Left lung (tissue), 10 donors: ENCODE data around the gene UGT3A2. TPM values are rescaled to one million over a fixed set of nuclear protein-coding genes. Genes with fewer than 3 reads are reported as not detected.

Experiments
- ATAC-seq: fragments of 200-7000 bp; cut with Tn5 transposase; one replicate; pipeline ENCODE4 v1.9.1; 2020; ENCODE audit warnings: moderate library complexity
- DNase-seq, 4 donors: peaks; one replicate each; pipeline ENCODE4 v3.0.0-alpha.2; 2013 to 2020
- H3K27ac ChIP-seq, 2 donors: fragments of 200-600 bp; sonication (generic) in 1 of 2; one replicate each; pipeline versions ENCODE4 v1.5.0 to v1.8.0; 2020 to 2021
- H3K27me3 ChIP-seq, 2 donors: fragments of 200-600 bp; sonication (generic) in 1 of 2; one replicate each; pipeline versions ENCODE4 v1.5.0 to v1.8.0; 2020 to 2021
- H3K36me3 ChIP-seq, 2 donors: fragments of 200-600 bp; sonication (generic) in 1 of 2; one replicate each; pipeline versions ENCODE4 v1.5.0 to v1.8.0; 2020 to 2021
- H3K4me1 ChIP-seq, 2 donors: fragments of 200-600 bp; one replicate each; pipeline ENCODE4 v1.8.0; 2021
- H3K4me3 ChIP-seq, 2 donors: fragments of 200-600 bp; sonication (generic) in 1 of 2; one replicate each; pipeline versions ENCODE4 v1.5.0 to v1.8.0; 2020 to 2021; ENCODE audit warnings: mild to moderate bottlenecking in 1 of 2
- H3K9me3 ChIP-seq, 2 donors: fragments of 200-600 bp; sonication (generic) in 1 of 2; one replicate each; pipeline versions ENCODE4 v1.5.0 to v1.8.0; 2020 to 2021
- intact Hi-C, 2 donors: fragments of 100-400 bp; cut with DNase I; formaldehyde crosslinking; loops; one replicate each; pipeline versions ENCODE4 v1.11.2 to v1.14.2; 2022
- polyA plus RNA-seq, 6 donors: library from polyadenylated mRNA; unstranded; fragments of 120-200 nt; gene quantifications; one replicate each; pipeline ENCODE4 v1.2.1, GENCODE V29; 2013; ENCODE audit not compliant: insufficient read length in 6 of 6
- total RNA-seq, 2 donors: library from RNA; stranded (reverse); fragmentation: NEBNext Ultra II Directional; extraction: Animal tissue kit (Norgen Biotek cat#: 25700); gene quantifications; one replicate each; pipeline ENCODE4 v1.2.1, GENCODE V29; 2021
- TF ChIP-seq, protein P1 (sequence below), 2 donors: fragments of 200-600 bp; sonication (generic) in 1 of 2; IDR thresholded peaks; one replicate each; pipeline versions ENCODE4 v1.5.0 to v1.8.0; 2021; ENCODE audit warnings: antibody characterized with exemption in 2 of 2
- donor health status: DM: no; HTN: yes; CAD: no.
- donor health status: DM: no; HTN: no; CAD: no.

The UGT3A2 gene
- total and polyA plus RNA-seq, 8 donors: 0.09 to 0.31 (median 0.24) TPM; not detected in 1

- DNase-seq: no peak
- H3K27ac ChIP-seq: no peak overlapping the region
- no peaks in the 10 kb centered on the region for H3K4me1 ChIP-seq
- intact Hi-C loops: no loop called here
- no peak for ATAC-seq
- H3K9me3 ChIP-seq: no peaks in the 10 kb centered on the region
- TF ChIP-seq, protein P1, sequence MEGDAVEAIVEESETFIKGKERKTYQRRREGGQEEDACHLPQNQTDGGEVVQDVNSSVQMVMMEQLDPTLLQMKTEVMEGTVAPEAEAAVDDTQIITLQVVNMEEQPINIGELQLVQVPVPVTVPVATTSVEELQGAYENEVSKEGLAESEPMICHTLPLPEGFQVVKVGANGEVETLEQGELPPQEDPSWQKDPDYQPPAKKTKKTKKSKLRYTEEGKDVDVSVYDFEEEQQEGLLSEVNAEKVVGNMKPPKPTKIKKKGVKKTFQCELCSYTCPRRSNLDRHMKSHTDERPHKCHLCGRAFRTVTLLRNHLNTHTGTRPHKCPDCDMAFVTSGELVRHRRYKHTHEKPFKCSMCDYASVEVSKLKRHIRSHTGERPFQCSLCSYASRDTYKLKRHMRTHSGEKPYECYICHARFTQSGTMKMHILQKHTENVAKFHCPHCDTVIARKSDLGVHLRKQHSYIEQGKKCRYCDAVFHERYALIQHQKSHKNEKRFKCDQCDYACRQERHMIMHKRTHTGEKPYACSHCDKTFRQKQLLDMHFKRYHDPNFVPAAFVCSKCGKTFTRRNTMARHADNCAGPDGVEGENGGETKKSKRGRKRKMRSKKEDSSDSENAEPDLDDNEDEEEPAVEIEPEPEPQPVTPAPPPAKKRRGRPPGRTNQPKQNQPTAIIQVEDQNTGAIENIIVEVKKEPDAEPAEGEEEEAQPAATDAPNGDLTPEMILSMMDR (IDR thresholded peaks at IDR 0.05): no peak
- no peaks in the 10 kb centered on the region for H3K27me3 ChIP-seq
- no peaks in the 10 kb centered on the region for H3K36me3 ChIP-seq
- no peak overlapping the region for H3K4me3 ChIP-seq
These were observed 10.7 kb downstream of the UGT3A2 start for GRCh38 chr5:36055984-36056383.

- H3K4me1 ChIP-seq: no peaks in the 10 kb centered on the region
- intact Hi-C loops: no loop called here
- TF ChIP-seq, protein P1 (IDR thresholded peaks at IDR 0.05): no peak
These were observed 12.0 kb downstream of the UGT3A2 start for GRCh38 chr5:36054647-36055046.

GRCh38 chr5:36052538-36052937, 14.1 kb downstream of the UGT3A2 start:
- H3K27me3 ChIP-seq: no peaks in the 10 kb centered on the region
- H3K36me3 ChIP-seq: no peaks in the 10 kb centered on the region
- intact Hi-C loops: no loop called here
- ATAC-seq: no peak
- H3K9me3 ChIP-seq: no peaks in the 10 kb centered on the region
- H3K4me3 ChIP-seq: no peak overlapping the region
- TF ChIP-seq, protein P1 (IDR thresholded peaks at IDR 0.05): no peak
- no peak for DNase-seq
- no peaks in the 10 kb centered on the region for H3K4me1 ChIP-seq
- H3K27ac ChIP-seq: no peak overlapping the region

More at GRCh38 chr5:36054647-36055046, 12.0 kb downstream of the UGT3A2 start:
- Histone ChIP-seq H3K4me3 (no peak overlapping the region), H3K27me3 (no peaks in the 10 kb centered on the region), H3K27ac (no peak overlapping the region), H3K36me3 (no peaks in the 10 kb centered on the region), H3K9me3 (no peaks in the 10 kb centered on the region)
- ATAC-seq: no peak
- no peak for DNase-seq

DNA sequence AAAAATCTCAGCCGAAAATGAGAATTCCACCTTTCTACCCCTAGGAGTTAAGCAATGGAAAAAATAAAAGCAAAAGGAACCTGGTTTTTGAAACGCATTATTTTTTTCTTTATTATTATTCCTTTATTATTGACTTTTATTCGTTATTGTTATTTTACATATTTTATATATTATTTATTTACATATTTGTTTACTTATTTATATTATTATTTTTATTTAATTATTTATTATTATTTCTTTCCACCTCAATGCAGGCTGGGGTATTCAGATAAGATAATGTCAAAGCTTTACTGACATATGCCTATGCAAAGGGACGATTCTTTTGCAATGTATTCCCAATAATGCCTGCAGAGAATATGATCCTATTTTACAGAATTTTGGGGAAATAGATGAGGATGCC, 16.7 kb downstream of the UGT3A2 start:
- DNase-seq (no peak), ATAC-seq (no peak)
- Histone ChIP-seq H3K36me3 (no peaks in the 10 kb centered on the region), H3K4me3 (no peak overlapping the region), H3K27me3 (no peaks in the 10 kb centered on the region), H3K9me3 (no peaks in the 10 kb centered on the region), H3K27ac (no peak overlapping the region), H3K4me1 (no peaks in the 10 kb centered on the region)
- intact Hi-C loops: no loop called here
- TF ChIP-seq, protein P1 (IDR thresholded peaks at IDR 0.05): no peak

- H3K4me1 ChIP-seq: no peaks in the 10 kb centered on the region
- intact Hi-C loops: no loop called here
- no peaks in the 10 kb centered on the region for H3K27me3 ChIP-seq
- DNase-seq: no peak
- ATAC-seq: no peak
- TF ChIP-seq, protein P1 (IDR thresholded peaks at IDR 0.05): no peak
- H3K36me3 ChIP-seq: no peaks in the 10 kb centered on the region
- no peaks in the 10 kb centered on the region for H3K9me3 ChIP-seq
- H3K27ac ChIP-seq: no peak overlapping the region
- no peak overlapping the region for H3K4me3 ChIP-seq
These were observed 19.1 kb downstream of the UGT3A2 start for GRCh38 chr5:36047384-36048160.
